DMS153 treated with DMSO at 0.1 percent for 48 hours (cell line): ENCODE results near the gene KCNQ1.
A peak's percentile ranks its signal among the peaks of the same experiment; 100 is the strongest.

ENCODE experiments used
- DNase-seq: peaks from one replicate; lab custom pipeline; 2025; ENCODE audit not compliant: unreplicated experiment; lab: John Stamatoyannopoulos, UW

Gene KCNQ1

GRCh38 chr11:2868506-2869133 is 423.8 kb downstream of the KCNQ1 start:
- no peak for DNase-seq

- no peak for DNase-seq
Measured at GRCh38 chr11:2869134-2869526, 424.3 kb downstream of the KCNQ1 start.

DNA sequence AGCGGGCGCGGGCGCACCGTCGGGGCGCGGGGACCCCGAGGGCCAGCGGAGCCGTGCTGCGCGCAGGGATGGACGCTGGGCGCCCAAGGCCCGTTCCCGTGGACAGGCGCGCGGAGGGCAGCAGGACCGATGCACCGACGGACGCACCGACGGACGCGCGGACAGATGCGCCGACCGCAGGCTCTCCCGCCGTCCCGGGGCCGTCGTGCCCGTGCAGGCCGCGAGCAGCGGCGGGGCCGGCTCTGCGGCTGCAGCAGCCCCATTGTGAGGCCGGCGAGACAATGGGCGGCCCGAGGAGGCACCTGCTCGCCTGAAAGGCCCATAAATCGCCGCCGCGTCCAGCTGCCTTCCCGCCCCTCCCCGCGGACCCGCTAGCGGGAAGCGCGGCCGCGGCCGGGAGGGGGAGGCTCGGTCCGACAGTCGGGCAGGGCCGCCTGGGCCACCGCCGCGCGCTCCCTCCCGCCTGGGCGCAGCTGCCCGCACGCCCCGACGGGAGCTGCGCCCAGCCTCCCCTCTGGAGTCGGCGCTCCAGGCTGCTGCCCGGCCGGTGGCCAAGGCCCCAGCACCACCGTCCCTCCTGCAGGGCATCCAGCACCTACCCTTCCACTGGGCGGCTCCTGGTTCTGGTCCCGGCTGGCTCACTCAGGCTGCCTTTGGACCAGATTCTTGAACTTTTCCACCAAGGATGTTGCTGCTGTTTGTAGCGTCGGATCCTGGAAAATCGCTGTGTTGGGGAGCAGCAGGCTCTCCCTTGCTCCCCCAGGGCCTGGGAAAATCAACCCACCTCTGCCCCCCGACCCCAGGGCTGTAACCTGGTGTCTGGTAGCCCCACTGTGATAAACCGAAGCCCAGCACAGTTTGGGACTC is 425.0 kb downstream of the KCNQ1 start:
- no peak for DNase-seq

DNA sequence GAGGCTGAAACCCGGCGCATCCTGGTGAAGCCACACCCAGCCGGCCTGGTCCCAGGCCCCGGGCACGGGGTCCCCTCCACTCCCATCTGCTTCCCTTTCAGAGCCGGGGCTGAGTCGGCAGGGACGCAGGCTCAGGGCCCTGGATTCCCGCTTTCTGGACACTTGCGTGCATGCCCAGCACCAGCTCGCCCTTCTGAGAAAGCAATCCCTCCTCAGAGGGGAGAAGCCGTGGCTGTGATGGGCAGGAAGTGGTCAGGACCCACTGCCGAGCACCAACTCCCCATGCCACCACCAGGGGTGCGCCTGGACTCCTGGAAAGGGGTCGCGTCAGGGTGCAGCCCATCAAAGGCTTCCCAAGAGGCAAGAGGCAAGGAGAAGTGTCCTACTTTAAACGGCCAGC is 425.7 kb downstream of the KCNQ1 start:
- DNase-seq: no peak

DNA sequence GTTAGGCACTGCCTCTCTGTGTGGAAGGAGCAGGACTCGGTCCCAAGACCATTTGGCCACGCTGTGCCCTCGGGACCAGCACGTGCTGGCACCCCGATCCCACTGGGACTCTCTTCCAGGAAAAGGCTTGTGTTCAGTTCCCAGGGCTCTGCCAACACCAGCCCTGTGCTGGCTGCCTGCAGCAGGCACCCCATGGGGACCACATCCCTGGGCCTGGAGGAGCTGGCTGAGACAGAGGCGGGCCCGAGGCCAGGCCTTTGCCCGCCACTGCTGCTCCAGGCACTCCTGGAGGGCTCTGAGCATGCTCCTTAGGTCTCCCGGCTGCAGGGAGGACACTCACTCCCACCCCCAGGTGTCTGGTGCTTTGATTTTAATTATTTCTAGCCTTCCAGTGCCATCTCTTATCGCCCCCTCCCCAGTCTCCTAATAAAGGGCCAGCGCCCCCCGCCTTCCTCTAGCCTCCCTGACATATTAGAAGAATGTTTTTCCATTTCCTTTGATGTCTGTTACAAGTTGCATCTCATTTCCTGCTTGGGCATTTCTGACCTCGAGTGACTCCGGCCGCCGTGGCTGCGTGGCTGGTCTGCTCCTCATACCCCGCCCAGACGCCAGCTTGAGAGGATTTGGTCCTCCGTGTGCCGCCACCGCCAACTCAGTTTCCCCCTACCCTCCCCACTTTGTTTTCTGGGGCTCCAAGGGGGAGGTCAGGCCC is 426.3 kb downstream of the KCNQ1 start:
- no peak for DNase-seq

GRCh38 chr11:2874963-2875362 is 430.2 kb downstream of the KCNQ1 start:
- no peak for DNase-seq

- DNase-seq: no peak
Measured at GRCh38 chr11:2877474-2877873, 432.7 kb downstream of the KCNQ1 start.

DNA sequence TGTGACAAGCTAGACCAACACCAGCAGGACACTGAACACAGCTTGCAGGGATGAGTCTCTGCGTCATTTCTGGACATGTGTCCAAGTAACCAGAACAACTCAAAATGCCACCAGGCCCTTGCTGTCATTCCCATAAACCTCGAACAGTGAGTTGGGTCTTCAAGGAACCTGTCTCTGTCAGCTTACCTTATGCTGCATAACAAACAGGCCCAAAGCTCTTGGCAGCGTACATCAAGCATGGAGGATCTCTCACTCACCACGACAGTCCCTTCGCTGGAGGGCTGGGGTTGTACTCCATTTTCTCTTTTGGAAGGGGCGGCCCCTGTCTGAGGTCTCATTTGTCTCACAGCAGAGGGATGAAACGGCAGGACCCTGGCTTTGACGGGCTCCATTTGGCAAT is 434.0 kb downstream of the KCNQ1 start:
- no peak for DNase-seq

DNA sequence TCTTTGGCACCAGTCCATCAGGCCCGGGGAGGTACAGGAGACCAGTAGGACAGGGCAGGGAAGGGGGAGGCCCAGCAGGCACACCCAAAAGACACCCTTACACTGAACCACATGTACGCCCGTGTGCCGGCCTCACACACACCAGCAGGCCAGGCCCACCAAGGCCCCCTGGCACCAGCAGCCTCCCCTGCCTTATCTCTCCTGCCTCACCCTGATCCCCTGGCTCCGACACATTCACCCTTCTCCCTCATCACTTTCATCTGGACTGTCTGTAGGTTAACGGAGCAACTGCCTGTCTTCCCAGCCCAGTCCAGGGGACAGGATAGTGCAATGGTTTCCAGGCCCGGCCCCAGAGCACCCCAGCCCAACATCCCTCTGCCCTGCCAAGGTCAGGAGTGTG is 435.8 kb downstream of the KCNQ1 start:
- DNase-seq: no peak

- DNase-seq: no peak
Measured at GRCh38 chr11:2881076-2881980, 436.5 kb downstream of the KCNQ1 start.

GRCh38 chr11:2881981-2882375 is 437.2 kb downstream of the KCNQ1 start:
- DNase-seq: no peak

GRCh38 chr11:2882396-2883110 is 437.7 kb downstream of the KCNQ1 start:
- DNase-seq: no peak

DNA sequence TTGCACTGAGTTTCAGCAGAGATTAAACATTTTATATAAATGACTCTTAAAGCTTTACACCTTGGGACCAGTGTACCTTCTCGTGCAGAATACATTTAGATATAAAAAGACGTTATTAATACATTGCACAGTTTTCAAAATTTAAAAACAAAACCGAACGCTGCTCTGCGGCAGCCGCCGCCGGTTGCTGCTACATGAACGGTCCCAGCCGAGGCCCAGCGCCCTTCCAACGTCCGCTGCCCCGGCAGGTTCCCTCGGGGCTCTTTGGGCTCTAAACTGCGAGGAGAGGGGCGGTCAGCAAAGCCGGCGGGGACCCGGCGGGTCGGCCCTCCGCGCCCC is 438.8 kb downstream of the KCNQ1 start:
- no peak for DNase-seq

DNA sequence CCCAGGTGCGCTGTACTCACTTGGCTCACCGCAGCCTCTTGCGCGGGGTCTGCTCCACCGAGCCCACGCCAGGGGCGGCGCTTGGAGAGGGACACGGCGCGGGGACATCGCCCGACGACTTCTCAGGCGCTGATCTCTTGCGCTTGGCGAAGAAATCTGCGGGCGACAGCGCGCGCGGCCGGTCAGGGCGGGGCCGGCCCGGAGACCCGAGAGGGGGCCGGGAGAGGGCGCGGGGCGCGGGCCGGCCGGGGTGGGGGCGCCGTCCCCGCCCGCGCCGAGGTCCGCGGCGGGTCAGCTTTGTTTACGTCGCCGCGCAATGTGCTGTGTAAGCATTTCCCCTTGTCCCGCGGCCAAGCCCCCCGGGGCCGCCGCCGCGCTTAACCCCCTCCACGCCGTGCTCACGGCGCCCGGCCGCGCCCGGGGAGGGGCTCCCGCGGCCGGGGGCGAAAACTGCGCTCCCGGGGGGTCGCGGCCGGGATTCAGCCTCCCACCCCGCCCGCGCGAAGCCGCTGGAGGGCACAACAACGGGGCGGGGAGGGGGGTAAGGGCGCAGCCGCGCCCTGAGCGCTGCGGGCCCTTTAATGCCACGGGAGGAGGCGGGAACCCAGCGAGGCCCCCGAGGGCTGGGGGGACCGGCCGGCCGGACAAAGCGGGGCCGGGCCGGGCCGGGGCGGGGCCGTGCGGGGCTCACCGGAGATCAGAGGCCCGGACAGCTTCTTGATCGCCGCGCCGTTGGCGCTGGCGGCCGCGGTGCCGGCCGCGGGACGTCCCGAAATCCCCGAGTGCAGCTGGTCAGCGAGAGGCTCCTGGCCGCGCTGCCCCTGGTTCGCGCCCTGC is 439.4 kb downstream of the KCNQ1 start:
- no peak for DNase-seq

DNA sequence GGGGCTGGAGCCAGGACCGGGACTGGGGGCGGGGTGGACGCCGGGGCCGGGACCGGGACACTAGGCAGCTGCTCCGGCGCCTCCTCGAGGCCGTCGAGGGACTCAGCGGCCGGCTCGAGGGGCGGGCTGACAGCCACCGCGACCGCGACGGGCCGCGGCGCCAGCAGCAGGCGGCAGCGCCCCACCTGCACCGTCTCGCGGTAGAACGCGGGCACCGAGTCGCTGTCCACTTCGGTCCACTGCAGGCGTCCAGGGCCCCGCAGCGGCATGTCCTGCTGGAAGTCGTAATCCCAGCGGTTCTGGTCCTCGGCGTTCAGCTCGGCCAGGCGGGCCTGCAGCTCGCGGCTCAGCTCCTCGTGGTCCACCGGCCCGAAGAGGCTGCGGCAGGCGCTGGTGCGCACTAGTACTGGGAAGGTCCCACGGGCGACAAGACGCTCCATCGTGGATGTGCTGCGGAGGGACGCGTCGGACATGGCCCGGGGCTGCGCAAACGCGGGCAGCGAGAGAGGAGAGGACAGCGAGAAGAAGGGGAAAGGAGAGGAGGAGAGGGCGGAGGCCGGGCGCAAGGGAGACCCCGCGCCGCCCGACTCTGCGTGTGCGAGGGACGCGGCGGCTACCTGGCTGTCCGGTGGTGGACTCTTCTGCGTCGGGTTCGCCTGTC is 440.3 kb downstream of the KCNQ1 start:
- DNase-seq: peak; percentile 33

DNA sequence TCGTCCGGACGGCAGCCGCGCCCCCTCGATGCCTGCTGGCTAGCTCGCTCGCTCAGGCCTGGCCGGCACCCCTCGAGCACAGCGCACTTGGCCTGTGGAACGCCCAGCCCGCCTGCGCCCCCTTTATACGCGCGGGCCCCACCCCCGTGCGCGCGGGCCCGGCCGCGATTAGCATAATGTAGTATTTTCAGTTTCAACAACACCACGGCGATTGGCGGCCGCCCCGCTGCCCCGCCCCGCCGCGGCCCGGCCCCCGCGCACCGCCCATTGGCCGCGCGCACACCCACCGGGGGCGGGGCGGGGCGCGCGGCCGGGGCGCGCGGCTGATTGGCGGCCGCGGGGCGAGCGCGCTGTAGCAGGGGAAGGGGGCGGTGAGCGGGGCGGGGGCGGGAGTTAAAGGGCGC is 440.9 kb downstream of the KCNQ1 start, which contains the start of gene CDKN1C:
CDKN1C (minus strand) TSS at position 98 of the 404 bp plus-strand sequence. CDS start 319 bp downstream, outside the sequence.
- DNase-seq: peak; percentile 60

- DNase-seq: no peak
Measured at GRCh38 chr11:2886191-2886894, 441.5 kb downstream of the KCNQ1 start.

GRCh38 chr11:2886936-2887335 is 442.1 kb downstream of the KCNQ1 start:
- DNase-seq: no peak
